OCI-M2 (cell line): Measurements from ENCODE around the gene SLC25A21.
"Not testable (repeated sequence)": the region's sequence is repeated elsewhere in the genome, so short reads cannot be mapped to it uniquely, and the experiment has no call there.

ENCODE experiments used
- DNase-seq: peaks from one replicate; lab custom pipeline; 2025; ENCODE audit not compliant: unreplicated experiment; lab: John Stamatoyannopoulos, UW

The SLC25A21 gene

DNA sequence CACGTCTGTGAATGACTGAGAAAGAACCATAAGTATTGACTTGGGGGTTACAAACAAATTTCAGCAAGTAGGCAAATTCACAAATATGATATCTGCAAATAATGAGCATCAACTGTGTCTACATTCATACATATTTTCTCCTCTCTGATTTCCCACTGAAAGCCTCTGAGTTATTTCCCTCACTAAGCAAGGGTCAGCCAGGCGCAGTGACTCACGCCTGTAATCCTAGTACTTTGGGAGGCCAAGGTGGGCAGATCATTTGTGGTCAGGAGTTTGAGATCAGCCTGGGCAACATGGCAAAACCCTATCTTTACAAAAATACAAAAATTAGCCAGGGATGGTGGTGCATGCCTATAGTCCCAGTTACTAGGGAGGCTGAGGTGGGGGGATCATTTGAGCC lies 80.8 kb downstream of the SLC25A21 start:
- DNase-seq: no peak

- no peak for DNase-seq
These were observed 82.4 kb downstream of the SLC25A21 start for GRCh38 chr14:37090026-37090425.

GRCh38 chr14:37089410-37089809 lies 83.0 kb downstream of the SLC25A21 start:
- DNase-seq: no peak

DNA sequence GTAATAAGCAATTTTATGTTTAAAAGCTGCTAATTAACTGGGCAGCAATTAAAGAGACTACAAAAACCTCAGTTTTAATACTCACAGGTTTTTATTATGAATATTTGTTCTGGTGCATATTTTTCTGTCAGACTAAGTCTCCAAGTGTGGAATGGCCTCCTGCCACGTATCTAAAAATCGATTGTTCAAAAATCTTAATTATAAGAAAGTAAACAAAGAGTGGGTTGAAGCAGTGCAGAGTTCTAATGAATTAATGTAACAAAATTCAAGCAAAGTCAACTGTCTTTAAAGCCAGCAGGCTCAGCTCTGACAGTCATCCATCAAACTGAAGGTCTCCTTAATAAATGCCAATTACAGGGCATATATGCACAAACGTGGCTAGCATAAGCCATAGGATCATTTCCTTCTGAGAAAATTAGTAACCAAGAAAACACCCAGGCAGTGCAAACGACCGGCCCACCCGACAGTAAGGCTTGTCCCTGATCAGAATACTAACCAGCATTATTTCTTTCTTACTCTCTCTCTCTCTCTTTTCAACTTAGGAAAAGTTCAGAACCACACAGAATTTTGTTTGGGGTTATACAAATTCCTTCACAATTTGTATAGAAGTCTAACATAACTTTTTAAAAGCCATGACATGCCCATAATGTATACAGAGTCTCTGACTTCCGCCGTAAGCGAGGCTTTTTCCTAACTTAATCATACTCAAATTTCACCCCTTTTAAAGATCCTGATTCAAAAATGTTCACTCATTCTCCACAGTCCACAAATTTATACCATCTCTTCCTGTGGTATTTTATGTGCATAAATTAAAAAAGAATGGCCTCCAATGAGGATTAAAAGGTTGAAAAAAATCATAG lies 83.8 kb downstream of the SLC25A21 start:
- no peak for DNase-seq

GRCh38 chr14:37087520-37087919 lies 84.9 kb downstream of the SLC25A21 start:
- no peak for DNase-seq

DNA sequence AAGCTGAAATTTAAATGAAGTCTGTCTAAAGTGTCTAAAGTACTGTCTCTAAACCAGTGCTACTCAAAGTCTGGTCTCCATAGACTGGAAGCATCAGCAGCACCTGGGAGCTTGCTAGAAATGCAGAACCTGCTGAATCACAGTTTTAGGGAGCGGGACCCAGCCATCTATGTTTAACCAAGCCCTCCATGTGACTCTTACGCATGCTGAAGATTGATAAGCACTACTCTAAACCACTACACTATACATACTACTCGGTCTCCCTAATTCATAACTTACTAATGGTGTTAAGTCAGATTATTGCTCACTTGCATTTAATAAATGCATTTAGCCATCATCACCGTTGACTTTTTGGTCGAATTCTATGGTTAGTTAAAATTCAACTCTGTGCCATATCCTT lies 88.8 kb downstream of the SLC25A21 start:
- no peak for DNase-seq

DNA sequence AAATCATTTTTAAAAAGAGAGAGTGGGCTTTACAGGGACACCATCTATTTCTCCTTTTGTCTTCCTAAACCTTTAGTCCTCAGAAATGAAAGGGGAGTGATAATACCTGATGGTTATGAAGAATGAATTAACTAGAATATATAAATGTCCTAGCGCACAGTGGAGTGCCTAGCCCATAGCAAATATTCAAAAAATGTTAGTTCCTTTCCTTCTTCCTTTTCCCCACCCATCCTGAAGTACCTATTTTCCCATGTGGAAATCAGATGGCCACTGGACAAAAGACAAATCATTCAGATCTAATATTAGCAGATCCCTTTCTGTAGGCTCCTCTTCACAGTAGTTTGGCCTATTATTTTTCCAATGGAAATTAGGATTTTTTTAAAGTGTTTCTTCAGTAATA lies 90.0 kb downstream of the SLC25A21 start:
- no peak for DNase-seq

- DNase-seq: no peak
These were observed 90.5 kb downstream of the SLC25A21 start for GRCh38 chr14:37081856-37082255.

DNA sequence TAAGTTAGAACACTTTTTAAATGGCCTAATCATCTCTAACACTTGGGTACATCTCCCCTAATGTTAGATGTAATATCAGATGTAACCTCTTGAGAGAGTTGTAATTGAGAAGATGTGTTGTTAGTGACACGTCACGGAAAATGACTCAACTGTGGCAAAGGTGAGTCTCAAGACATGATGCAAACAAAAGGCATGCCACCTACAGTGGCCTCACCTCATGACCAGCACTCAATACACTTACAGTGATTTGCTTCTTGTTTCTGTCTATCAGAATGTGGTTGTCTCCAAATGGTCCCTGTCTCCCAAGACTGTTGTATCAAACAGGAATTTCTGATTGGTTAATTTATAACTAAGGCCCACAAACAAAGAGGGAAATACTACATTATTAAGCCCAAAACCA lies 91.2 kb downstream of the SLC25A21 start:
- DNase-seq: no peak

GRCh38 chr14:37078131-37078530 lies 94.3 kb downstream of the SLC25A21 start:
- DNase-seq: no peak

DNA sequence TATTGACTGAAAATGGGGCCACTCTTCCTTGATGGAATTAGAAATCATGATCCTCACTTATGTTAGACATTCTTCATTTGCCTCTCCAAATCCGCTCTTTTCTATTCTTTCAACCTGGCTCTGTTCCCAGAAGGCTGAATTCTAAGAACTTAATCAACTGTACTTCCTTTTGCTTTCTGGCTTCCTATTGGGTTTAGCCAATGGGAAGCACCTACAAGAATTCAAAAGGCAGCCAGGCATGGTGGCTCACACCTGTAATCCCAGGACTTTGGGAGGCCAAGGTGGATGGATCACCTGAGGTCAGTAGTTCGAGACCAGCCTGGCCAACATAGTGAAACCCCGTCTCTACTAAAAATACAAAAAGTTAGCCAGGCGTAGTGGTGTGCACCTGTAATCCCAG lies 98.1 kb downstream of the SLC25A21 start:
- not testable (repeated sequence) for DNase-seq

GRCh38 chr14:37063467-37064240 lies 108.8 kb downstream of the SLC25A21 start:
- no peak for DNase-seq

- DNase-seq: no peak
These were observed 110.1 kb downstream of the SLC25A21 start for GRCh38 chr14:37062191-37062803.

DNA sequence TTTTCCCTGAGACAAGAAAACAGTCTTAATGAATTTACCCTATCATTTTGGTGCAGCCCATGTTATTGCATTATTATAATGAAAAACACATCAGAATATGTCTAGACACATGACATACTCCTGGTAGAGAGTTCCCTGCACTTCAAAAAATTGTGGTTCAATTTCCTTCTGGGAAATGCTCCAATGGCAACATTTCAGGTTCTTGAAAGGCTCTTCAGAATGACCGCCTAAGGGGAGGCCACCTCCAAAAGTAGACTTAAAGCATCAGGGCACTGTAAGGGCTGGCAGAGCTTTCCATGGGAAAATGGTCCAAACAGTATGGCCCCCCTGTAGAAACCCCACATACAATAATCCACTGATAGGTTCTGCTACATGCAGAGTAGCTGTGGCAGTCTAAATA lies 110.7 kb downstream of the SLC25A21 start:
- DNase-seq: no peak

DNA sequence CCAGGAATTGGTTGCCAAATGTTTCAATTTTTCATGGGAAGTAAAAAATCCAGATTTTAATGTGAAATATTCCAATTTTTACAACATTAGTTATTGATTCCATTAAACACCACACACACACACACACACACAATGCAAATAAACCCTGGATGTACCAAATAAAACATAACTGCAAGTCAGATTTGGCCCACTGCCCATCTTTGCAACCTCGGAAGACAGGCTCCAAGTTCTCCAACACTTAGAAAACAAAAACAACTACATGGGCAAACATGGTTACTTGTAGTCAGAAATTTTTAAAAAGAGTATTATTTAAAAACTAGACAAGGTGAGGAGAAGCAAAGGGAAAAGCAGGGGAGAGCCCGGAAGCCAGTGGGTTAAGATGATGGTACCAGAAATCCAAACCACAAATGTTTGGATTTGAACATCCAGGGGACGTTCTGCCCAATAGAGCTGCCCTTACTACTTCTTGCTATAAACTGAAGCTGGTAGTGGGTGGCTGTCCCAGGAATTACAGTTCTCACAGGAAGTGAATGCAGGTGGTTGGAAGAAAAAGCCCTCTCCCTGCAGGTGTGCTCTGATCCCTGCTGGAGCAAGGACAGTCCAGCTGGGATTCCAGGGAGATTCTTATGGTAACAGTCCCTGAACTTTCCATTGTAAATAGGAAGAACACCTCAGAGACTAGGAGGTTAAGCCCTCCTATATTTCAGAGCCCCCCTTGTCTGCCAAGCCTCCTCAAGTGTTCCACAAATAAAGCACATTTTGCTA lies 111.7 kb downstream of the SLC25A21 start:
- DNase-seq: no peak

GRCh38 chr14:37057776-37058175 lies 114.6 kb downstream of the SLC25A21 start:
- DNase-seq: no peak

GRCh38 chr14:37056473-37056872 lies 115.9 kb downstream of the SLC25A21 start:
- DNase-seq: no peak

- no peak for DNase-seq
These were observed 117.5 kb downstream of the SLC25A21 start for GRCh38 chr14:37054869-37055268.

DNA sequence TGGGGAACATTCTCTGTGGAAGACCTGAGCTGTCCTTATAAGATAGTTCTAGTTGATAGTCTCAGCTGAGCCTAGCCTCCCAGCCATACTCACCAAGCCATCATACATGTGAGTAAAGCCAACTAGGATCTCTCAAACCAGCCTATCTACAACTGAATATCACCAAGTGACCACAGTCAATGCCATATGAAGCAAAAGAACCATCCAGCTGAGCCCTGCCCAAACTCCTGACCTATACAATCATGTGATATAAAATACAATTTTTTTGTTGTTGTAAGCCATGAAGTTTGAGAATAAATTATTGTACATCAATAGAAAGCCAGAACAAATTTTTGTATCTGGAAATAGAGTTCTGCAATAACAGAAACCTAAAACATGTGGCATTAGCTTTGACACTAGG lies 118.3 kb downstream of the SLC25A21 start:
- no peak for DNase-seq

DNA sequence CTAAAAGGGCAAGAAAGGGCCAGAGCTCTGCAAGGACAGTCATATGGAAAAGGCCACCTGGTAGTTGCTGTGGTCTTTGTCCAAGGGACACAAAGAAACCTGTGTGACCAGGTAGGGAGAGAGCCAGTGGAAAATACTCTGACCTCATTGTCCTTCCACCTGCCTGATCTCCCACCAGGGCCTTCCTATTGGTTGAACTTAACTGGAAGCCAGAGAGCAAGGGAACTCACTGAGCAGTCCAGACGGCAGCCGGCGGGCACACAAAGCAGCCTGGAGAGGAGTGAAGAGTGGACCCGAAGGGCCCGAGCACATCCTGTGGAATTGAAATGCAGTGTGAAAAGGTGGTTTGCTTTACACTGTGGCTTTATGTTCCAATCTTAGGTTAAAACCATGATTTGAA lies 120.7 kb downstream of the SLC25A21 start:
- DNase-seq: no peak

GRCh38 chr14:37051153-37051552 lies 121.3 kb downstream of the SLC25A21 start:
- no peak for DNase-seq
